Measurements from ENCODE around the gene VCAM1.

Gene VCAM1

GRCh38 chr1:100782473-100783039 is 63.0 kb downstream of the VCAM1 start:
- no peak for DNase-seq

- no peak for DNase-seq
Measured at GRCh38 chr1:100785470-100786052, 66.0 kb downstream of the VCAM1 start.

DNA sequence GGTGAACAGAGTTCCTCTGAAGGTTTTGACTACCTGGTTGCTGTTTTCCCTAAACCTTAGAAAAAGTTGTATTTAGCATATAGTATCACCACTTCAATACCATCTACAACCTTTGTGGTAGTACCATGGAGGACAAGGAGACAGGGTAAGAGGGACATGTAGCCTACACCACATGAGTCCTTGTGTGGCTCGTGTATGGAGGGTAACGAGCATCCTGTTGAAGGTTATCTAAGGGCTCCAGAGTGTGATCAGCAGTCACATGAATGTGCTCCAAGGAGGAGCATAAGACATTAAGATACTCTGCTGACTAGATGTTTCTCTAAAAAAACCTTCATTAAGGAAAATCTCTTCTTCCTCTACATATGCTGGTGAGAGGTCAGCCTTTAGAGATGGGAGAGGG is 67.3 kb downstream of the VCAM1 start:
- DNase-seq = no peak

Measured in activated effector memory CD4-positive, alpha-beta T cell treated with Interleukin-2 at 50 U/mL for 16 hours (primary cell).